ENCODE results near the gene KCNIP4. TPM values are rescaled to one million over a fixed set of nuclear protein-coding genes. Genes with fewer than 3 reads are reported as not detected.

Gene KCNIP4
- total RNA-seq, 1 donor from 2014 or later, result 0.17 TPM

GRCh38 chr4:21507439-21507838 is 441.1 kb downstream of the KCNIP4 start:
- no peak for DNase-seq (ENCODE audit: low read depth)
- TF ChIP-seq, protein P1, sequence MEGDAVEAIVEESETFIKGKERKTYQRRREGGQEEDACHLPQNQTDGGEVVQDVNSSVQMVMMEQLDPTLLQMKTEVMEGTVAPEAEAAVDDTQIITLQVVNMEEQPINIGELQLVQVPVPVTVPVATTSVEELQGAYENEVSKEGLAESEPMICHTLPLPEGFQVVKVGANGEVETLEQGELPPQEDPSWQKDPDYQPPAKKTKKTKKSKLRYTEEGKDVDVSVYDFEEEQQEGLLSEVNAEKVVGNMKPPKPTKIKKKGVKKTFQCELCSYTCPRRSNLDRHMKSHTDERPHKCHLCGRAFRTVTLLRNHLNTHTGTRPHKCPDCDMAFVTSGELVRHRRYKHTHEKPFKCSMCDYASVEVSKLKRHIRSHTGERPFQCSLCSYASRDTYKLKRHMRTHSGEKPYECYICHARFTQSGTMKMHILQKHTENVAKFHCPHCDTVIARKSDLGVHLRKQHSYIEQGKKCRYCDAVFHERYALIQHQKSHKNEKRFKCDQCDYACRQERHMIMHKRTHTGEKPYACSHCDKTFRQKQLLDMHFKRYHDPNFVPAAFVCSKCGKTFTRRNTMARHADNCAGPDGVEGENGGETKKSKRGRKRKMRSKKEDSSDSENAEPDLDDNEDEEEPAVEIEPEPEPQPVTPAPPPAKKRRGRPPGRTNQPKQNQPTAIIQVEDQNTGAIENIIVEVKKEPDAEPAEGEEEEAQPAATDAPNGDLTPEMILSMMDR (conservative IDR thresholded peaks at IDR 0.05; ENCODE audit: low read depth, low read length), result peak; percentile 49
- H3K4me3 ChIP-seq (ENCODE audit: low read depth, low read length), result no peak overlapping the region

GRCh38 chr4:21490682-21491081 is 457.9 kb downstream of the KCNIP4 start:
- DNase-seq (ENCODE audit: low read depth), result no peak
- TF ChIP-seq, protein P1 (conservative IDR thresholded peaks at IDR 0.05; ENCODE audit: low read depth, low read length), result no peak
- no peak overlapping the region for H3K4me3 ChIP-seq (ENCODE audit: low read depth, low read length)

GRCh38 chr4:21476757-21477156 is 471.8 kb downstream of the KCNIP4 start:
- TF ChIP-seq, protein P1 (conservative IDR thresholded peaks at IDR 0.05; ENCODE audit: low read depth, low read length), result no peak
- DNase-seq (ENCODE audit: low read depth), result no peak
- H3K4me3 ChIP-seq (ENCODE audit: low read depth, low read length), result no peak overlapping the region

- TF ChIP-seq, protein P1 (conservative IDR thresholded peaks at IDR 0.05; ENCODE audit: low read depth, low read length), result no peak
- no peak overlapping the region for H3K4me3 ChIP-seq (ENCODE audit: low read depth, low read length)
- DNase-seq (ENCODE audit: low read depth), result no peak
These were observed 474.4 kb downstream of the KCNIP4 start for GRCh38 chr4:21474195-21474594.

DNA sequence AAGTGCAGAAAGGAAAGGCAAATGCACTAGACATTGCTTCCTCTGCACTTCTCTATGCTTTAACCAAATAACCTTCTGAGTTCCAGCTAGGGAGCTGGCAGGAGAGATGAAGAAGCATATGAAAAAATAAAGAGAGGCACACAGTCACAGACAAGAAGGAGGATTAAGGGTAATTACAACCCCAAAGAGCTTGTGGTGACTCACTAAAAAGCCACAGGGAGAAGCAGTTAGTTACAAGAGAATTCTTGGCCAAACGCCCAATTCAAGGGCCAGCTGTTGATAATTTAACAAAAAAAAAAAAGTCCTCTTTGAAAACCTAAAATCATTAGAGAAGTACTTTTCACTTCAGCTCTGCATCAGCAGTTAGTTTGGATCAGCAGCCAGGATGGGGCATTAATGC is 478.0 kb downstream of the KCNIP4 start:
- no peak overlapping the region for H3K4me3 ChIP-seq (ENCODE audit: low read depth, low read length)
- TF ChIP-seq, protein P1 (conservative IDR thresholded peaks at IDR 0.05; ENCODE audit: low read depth, low read length), result no peak
- DNase-seq (ENCODE audit: low read depth), result no peak

DNA sequence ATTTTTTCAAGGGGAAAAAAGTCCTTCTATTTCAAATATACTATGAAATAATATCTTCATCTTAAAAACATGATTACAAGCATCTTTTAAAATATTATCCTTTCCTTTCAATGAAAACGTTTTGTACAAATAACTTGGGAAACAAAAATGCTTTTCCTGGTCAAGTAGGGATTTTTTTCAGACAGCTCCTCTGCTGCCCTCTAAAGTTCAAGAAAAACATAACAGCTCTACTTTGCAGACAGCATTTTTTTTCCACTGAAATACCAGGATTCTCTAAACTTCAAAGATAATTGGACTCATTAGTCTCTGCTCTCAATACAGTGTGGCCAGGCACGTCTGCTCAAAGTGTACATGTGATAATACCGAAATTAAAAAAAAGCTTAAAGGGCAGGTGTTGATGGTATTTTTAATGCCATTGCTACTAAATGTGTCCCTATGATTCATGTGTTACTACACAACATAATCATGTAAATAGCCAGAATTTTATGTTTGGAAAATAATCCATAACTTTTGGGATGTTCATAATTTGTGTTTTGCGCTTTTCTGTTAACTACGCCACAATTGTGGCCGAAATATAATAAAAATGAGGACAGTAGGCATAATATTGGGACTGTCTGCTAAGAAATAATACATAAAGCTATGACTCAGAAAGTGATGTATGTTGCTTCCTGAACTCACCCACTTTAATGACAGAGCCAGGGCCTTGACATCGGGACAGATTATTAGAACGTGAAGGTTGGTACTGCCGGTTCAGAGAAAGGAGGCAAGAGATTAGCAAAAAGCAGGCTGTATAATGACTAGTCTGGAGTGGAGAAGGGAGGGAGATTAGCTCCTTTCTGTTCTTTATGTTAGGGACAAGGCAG is 478.9 kb downstream of the KCNIP4 start:
- DNase-seq (ENCODE audit: low read depth), result no peak

More for the DNA sequence above, 478.9 kb downstream of the KCNIP4 start:
- H3K4me3 ChIP-seq (ENCODE audit: low read depth, low read length), result no peak overlapping the region
- TF ChIP-seq, protein P1 (conservative IDR thresholded peaks at IDR 0.05; ENCODE audit: low read depth, low read length), result peak; percentile 78
